HCT116 (cell line): Measurements from ENCODE around the gene DNALI1. TPM values are rescaled to one million over a fixed set of nuclear protein-coding genes. Genes with fewer than 3 reads are reported as not detected.

Experiments
- ATAC-seq: fragments of 200-7000 bp; cut with Tn5 transposase; 2 replicates; pipeline ENCODE4 v1.9.1; 2020; ENCODE audit warnings: mild to moderate bottlenecking, moderate library complexity
- BruUV-seq: library from RNA; stranded (reverse); fragments of 400-500 nt; replicated peaks from 2 replicates; lab custom pipeline; 2021; lab: Mats Ljungman, UMichigan
- CTCF ChIA-PET: fragments of 300-600 bp; sonication (Branson Sonifier 250); formaldehyde crosslinking; loops from one replicate; lab custom pipeline; 2021; ENCODE audit warnings: antibody characterized with exemption; lab: Charles Lee
- POLR2A ChIA-PET: fragments of 300-600, 350-600 bp; sonication (Branson Sonifier 250); formaldehyde crosslinking; loops from one replicate; lab custom pipeline; 2021; ENCODE audit warnings: antibody characterized with exemption; lab: Charles Lee
- RAD21 ChIA-PET, 2 experiments: fragments of 300-600 bp; sonication (Branson Sonifier 250); formaldehyde crosslinking; loops; one replicate each; lab custom pipeline; 2023; ENCODE audit warnings: low total read pairs in 2 of 2; ENCODE audit not compliant: uncharacterized antibody in 2 of 2, unreplicated experiment in 2 of 2, low non-redundant PET in 1 of 2; lab: Charles Lee
- DNase-seq: peaks from one replicate; pipeline ENCODE4 v3.0.0-alpha.2; 2010; ENCODE audit warnings: low read depth, low spot score
- H2AFZ ChIP-seq: fragments of 200-600 bp; shearing (Covaris generic), sonication (generic); 2 replicates; pipeline ENCODE4 v1.6.1; 2017; ENCODE audit warnings: low read depth, mixed run types, mixed read lengths, antibody characterized with exemption, low read length; ENCODE audit not compliant: poor library complexity, severe bottlenecking
- H3K27ac ChIP-seq: 2 replicates; pipeline ENCODE4 v1.5.1; 2012; ENCODE audit warnings: low read depth, low read length
- H3K27me3 ChIP-seq: fragments of 200-600 bp; sonication (generic); 2 replicates; pipeline ENCODE4 v1.6.1; 2016; ENCODE audit warnings: mixed run types, low read length, mixed read lengths; ENCODE audit not compliant: insufficient read depth
- H3K36me3 ChIP-seq, 2 experiments: fragments of 200-500 bp in 1 of 2; fragments of 200-600 bp in 1 of 2; sonication (Bioruptor generic) in 1 of 2; sonication (generic) in 1 of 2; 2 replicates each; pipeline versions ENCODE4 v1.5.1 to v1.6.1; 2014 to 2016; ENCODE audit warnings: low read length in 2 of 2, inconsistent platforms in 1 of 2, mixed read lengths in 1 of 2, mixed run types in 1 of 2; ENCODE audit not compliant: insufficient read depth in 2 of 2, control insufficient read depth in 1 of 2
- H3K4me1 ChIP-seq, 2 experiments: fragments of 200-600 bp in 1 of 2; sonication (generic) in 1 of 2; 2 replicates each; pipeline versions ENCODE4 v1.5.1 to v1.6.1; 2012 to 2017; ENCODE audit warnings: low read length in 2 of 2, inconsistent platforms in 1 of 2, mild to moderate bottlenecking in 1 of 2, mixed read lengths in 1 of 2, mixed run types in 1 of 2, moderate library complexity in 1 of 2; ENCODE audit not compliant: insufficient read depth in 2 of 2, control insufficient read depth in 1 of 2
- H3K4me2 ChIP-seq: fragments of 200-600 bp; sonication (generic); 2 replicates; pipeline ENCODE4 v1.6.1; 2017; ENCODE audit warnings: mixed run types, low read length, mixed read lengths
- H3K4me3 ChIP-seq, 2 experiments: fragments of 200-600 bp in 1 of 2; sonication (generic) in 1 of 2; replicated peaks in 1 of 2; 2 replicates each; pipeline ENCODE4 v1.5.1; 2011 to 2016; ENCODE audit warnings: low read length in 2 of 2, control low read depth in 1 of 2, low read depth in 1 of 2, mild to moderate bottlenecking in 1 of 2, mixed read lengths in 1 of 2, mixed run types in 1 of 2
- H3K79me2 ChIP-seq: fragments of 200-600 bp; sonication (generic); 2 replicates; pipeline ENCODE4 v1.6.1; 2017; ENCODE audit warnings: mild to moderate bottlenecking, mixed run types, low read length, moderate library complexity, mixed read lengths; ENCODE audit not compliant: insufficient read depth
- H3K9ac ChIP-seq: fragments of 200-600 bp; sonication (generic); 2 replicates; pipeline ENCODE4 v1.6.1; 2016; ENCODE audit warnings: low read length, mixed read lengths
- H3K9me2 ChIP-seq: fragments of 200-600 bp; sonication (generic), shearing (Covaris generic); 2 replicates; pipeline ENCODE4 v1.6.1; 2017; ENCODE audit warnings: mixed run types, mild to moderate bottlenecking, moderate library complexity; ENCODE audit not compliant: insufficient read depth
- H3K9me3 ChIP-seq, 2 experiments: fragments of 200-500 bp in 1 of 2; fragments of 200-600 bp in 1 of 2; sonication (Bioruptor generic) in 1 of 2; sonication (generic) in 1 of 2; 2 replicates each; pipeline ENCODE4 v1.6.1; 2014 to 2017; ENCODE audit warnings: low read length in 2 of 2, mixed read lengths in 2 of 2, inconsistent platforms in 1 of 2, low read depth in 1 of 2, mild to moderate bottlenecking in 1 of 2, mixed run types in 1 of 2, moderate library complexity in 1 of 2; ENCODE audit not compliant: control insufficient read depth in 1 of 2, insufficient read depth in 1 of 2
- H4K20me1 ChIP-seq: fragments of 200-600 bp; sonication (generic), shearing (Covaris generic); 2 replicates; pipeline ENCODE4 v1.6.1; 2017; ENCODE audit warnings: mixed run types, mild to moderate bottlenecking, moderate library complexity; ENCODE audit not compliant: insufficient read depth
- CBX3 ChIP-seq: IDR thresholded peaks from 2 replicates; pipeline ENCODE4 v1.6.1; 2012; ENCODE audit warnings: low read depth
- CEBPB ChIP-seq: IDR thresholded peaks from 2 replicates; pipeline ENCODE4 v1.6.1; 2012; ENCODE audit warnings: low read depth
- EGR1 ChIP-seq: IDR thresholded peaks from 2 replicates; pipeline ENCODE4 v1.6.1; 2012; ENCODE audit warnings: low read depth
- EZH2 ChIP-seq: fragments of 200-600 bp; sonication (generic); IDR thresholded peaks from 2 replicates; pipeline ENCODE4 v1.6.1; 2017; ENCODE audit warnings: antibody characterized with exemption, mixed run types
- FOSL1 ChIP-seq: IDR thresholded peaks from 2 replicates; pipeline ENCODE4 v1.6.1; 2012; ENCODE audit warnings: low read depth
- MAX ChIP-seq: IDR thresholded peaks from 2 replicates; pipeline ENCODE4 v1.6.1; 2012
- SP1 ChIP-seq: IDR thresholded peaks from 2 replicates; pipeline ENCODE4 v1.6.1; 2012; ENCODE audit warnings: low read depth
- SRF ChIP-seq: IDR thresholded peaks from 2 replicates; pipeline ENCODE4 v1.6.1; 2012; ENCODE audit warnings: low read depth
- YY1 ChIP-seq: IDR thresholded peaks from 2 replicates; pipeline ENCODE4 v1.6.1; 2011; ENCODE audit warnings: low read length, low read depth, moderate library complexity, mild to moderate bottlenecking; ENCODE audit not compliant: insufficient replicate concordance; ENCODE audit errors: extremely low read depth
- ZFX ChIP-seq: fragments of 450-650 bp; IDR thresholded peaks from 2 replicates; pipeline ENCODE4 v1.6.1; 2017
- intact Hi-C: fragments of 100-400 bp; cut with micrococcal nuclease; formaldehyde crosslinking; loops from 2 replicates; pipeline ENCODE4 v1.10.0; 2022
- total RNA-seq: library from RNA; stranded (reverse); gene quantifications from one replicate; pipeline ENCODE4 v1.2.1, GENCODE V29; 2021; ENCODE audit not compliant: unreplicated experiment
- TF ChIP-seq, protein P1 (sequence below), 3 experiments: fragments of 200-600 bp in 1 of 3; sonication (generic) in 1 of 3; IDR thresholded peaks in 2 of 3; conservative IDR thresholded peaks in 1 of 3; 2 replicates each; pipeline ENCODE4 v1.5.1; 2012 to 2017; ENCODE audit warnings: low read depth in 2 of 3, low read length in 2 of 3, antibody characterized with exemption in 1 of 3, borderline replicate concordance in 1 of 3, control low read depth in 1 of 3, mild to moderate bottlenecking in 1 of 3, mixed read lengths in 1 of 3, mixed run types in 1 of 3, moderate library complexity in 1 of 3; ENCODE audit not compliant: insufficient read depth in 1 of 3

The DNALI1 gene
- total RNA-seq, 1 experiment from 2014 or later, result 0.64 TPM

- Histone ChIP-seq H3K27ac (peak overlapping the region; percentile 31), H3K36me3 (peaks cover 12 to 20% of the 10 kb centered on the region in 2 experiments), H3K79me2 (peaks cover 23% of the 10 kb centered on the region), H3K9ac (peak overlapping the region; percentile 70), H4K20me1 (no peaks in the 10 kb centered on the region), H3K4me2 (peak overlapping the region; percentile 85), H2AFZ (no peak overlapping the region), H3K9me3 (no peaks in the 10 kb centered on the region), H3K4me1 (peaks cover 10 to 19% of the 10 kb centered on the region in 2 experiments; a peak in 3 of 4 replicates), H3K9me2 (no peaks in the 10 kb centered on the region), H3K27me3 (no peaks in the 10 kb centered on the region), H3K4me3 (peak overlapping the region; percentile 72 to 82)
- POLR2A ChIA-PET, result no interaction called here
- intact Hi-C loops, result no loop called here
- ATAC-seq (peak; percentile 33), DNase-seq (no peak)
- RAD21 ChIA-PET, result interaction anchor here in 1 of 2 experiments (0.6 kb wide), 1 partner anchor 354 kb away, joined by 4 read pairs; no protein-coding TSS in a partner anchor
- CTCF ChIA-PET, result interaction anchor here (0.7 to 1.8 kb wide), 10 partner anchors 8 to 176 kb away, joined by 3 to 10 read pairs (median 5); partner anchors contain the start of gene SNIP1
- TF ChIP-seq CBX3 (no peak), CEBPB (no peak), MAX (no peak), YY1 (no peak), EGR1 (no peak)
- TSS peak; percentile 45 for BruUV-seq
These were observed 42.9 kb upstream of the DNALI1 start for GRCh38 chr1:37513795-37514349.

DNA sequence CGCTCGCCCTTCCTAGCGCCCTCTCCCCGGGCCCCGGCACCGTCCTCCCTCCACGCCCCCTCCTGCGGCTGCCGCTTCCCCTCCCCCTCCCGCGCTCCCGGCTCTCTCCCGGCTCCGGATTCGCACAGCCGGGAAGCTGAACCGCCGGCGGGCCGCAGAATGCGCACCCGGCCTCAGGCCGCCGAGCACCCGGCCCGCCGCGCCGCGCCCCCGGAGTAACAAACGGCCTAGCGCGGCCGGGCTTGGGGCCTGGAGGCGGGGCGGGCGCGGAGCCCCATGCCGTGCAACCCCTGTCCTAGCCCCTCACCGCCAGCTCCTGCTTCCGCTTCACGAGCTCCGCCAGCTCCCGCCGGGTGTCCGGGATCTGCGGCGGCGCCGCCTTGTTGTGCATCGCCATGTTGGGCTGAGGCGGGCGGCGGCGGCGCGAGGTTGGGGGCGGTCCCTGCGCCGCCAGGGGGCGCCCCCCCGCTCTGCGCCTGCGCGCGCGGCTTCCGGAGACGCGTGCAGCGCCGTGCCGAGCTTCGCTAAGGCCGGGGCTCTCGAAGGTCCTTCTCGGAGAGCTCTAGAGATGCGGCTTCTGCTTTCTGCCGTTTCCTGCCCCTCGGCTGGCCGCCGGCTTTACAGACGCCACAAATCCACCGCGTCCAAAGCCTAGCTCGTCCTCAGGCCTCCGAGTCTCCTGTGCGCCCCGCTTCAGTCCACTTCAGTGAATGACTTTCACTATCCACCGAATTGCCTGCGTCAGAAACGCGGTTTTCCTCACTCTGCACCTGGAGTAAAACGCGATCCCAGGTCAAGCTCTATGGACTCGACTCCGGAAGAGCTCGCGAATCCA is 42.2 kb upstream of the DNALI1 start, which contains the start of gene MEAF6:
Gene MEAF6, minus strand, starts transcription at position 417 of the 835 bp plus-strand sequence. Its CDS starts 20 bp downstream, at position 397.
- intact Hi-C loops, result no loop called here
- ChIA-PET CTCF (interaction anchor here (0.7 to 1.8 kb wide), 10 partner anchors 8 to 176 kb away, joined by 3 to 10 read pairs (median 5); partner anchors contain the start of gene SNIP1), POLR2A (interaction anchor here (1.0 kb wide), 1 partner anchor 41 kb away, joined by 3 read pairs; no protein-coding TSS in a partner anchor), RAD21 (interaction anchor here (0.6 kb wide), 3 partner anchors 10 to 353 kb away, joined by 3 to 4 read pairs (median 4); no protein-coding TSS in a partner anchor)
- peak within 1 kb of the TSS; percentile 85 for H3K4me2 ChIP-seq
- H3K4me1 ChIP-seq, result peaks cover 10 to 19% of the 10 kb centered on the region in 2 experiments; a peak in 3 of 4 replicates
- H4K20me1 ChIP-seq, result no peaks in the 10 kb centered on the region
- H3K79me2 ChIP-seq, result peaks cover 23% of the 10 kb centered on the region
- peaks cover 12 to 16% of the 10 kb centered on the region in 2 experiments for H3K36me3 ChIP-seq
- DNase-seq (peak; percentile 36), ATAC-seq (peak; percentile 96)
- H3K9me3 ChIP-seq, result no peaks in the 10 kb centered on the region
- BruUV-seq, result no TSS peak
- peak within 1 kb of the TSS; percentile 72 to 82 for H3K4me3 ChIP-seq
- no peaks in the 10 kb centered on the region for H3K27me3 ChIP-seq
- no peak within 1 kb of the TSS for H2AFZ ChIP-seq
- peak within 1 kb of the TSS; percentile 70 for H3K9ac ChIP-seq
- peak within 1 kb of the TSS; percentile 71 for H3K27ac ChIP-seq
- H3K9me2 ChIP-seq, result no peaks in the 10 kb centered on the region
- TF ChIP-seq ZFX, result peak; percentile 87
- no peak for TF ChIP-seq SRF
- peak; percentile 91 for TF ChIP-seq CBX3
- no peak for TF ChIP-seq SP1
- TF ChIP-seq EZH2, result no peak
- TF ChIP-seq FOSL1, result no peak
- TF ChIP-seq, protein P1, sequence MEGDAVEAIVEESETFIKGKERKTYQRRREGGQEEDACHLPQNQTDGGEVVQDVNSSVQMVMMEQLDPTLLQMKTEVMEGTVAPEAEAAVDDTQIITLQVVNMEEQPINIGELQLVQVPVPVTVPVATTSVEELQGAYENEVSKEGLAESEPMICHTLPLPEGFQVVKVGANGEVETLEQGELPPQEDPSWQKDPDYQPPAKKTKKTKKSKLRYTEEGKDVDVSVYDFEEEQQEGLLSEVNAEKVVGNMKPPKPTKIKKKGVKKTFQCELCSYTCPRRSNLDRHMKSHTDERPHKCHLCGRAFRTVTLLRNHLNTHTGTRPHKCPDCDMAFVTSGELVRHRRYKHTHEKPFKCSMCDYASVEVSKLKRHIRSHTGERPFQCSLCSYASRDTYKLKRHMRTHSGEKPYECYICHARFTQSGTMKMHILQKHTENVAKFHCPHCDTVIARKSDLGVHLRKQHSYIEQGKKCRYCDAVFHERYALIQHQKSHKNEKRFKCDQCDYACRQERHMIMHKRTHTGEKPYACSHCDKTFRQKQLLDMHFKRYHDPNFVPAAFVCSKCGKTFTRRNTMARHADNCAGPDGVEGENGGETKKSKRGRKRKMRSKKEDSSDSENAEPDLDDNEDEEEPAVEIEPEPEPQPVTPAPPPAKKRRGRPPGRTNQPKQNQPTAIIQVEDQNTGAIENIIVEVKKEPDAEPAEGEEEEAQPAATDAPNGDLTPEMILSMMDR (IDR thresholded peaks at IDR 0.05 in 2 of 3, conservative IDR thresholded peaks at IDR 0.05 in 1 of 3; ENCODE audit: borderline replicate concordance in 1 of 3, insufficient read depth in 1 of 3, low read depth in 2 of 3, low read length in 2 of 3), result peak in 2 of 3 experiments; percentile 42 to 61; a peak in 3 of 6 replicates
- no peak for TF ChIP-seq EGR1
